Effector CD4-positive, alpha-beta T cell (primary cell): Measurements from ENCODE around the gene TEKT5. TPM values are rescaled to one million over a fixed set of nuclear protein-coding genes. Genes with fewer than 3 reads are reported as not detected.
A peak's percentile ranks its signal among the peaks of the same experiment; 100 is the strongest.
"Not testable (repeated sequence)": the region's sequence is repeated elsewhere in the genome, so short reads cannot be mapped to it uniquely, and the experiment has no call there.

Experiments
- DNase-seq: peaks from one replicate; pipeline ENCODE4 v3.0.0-alpha.2; 2020
- total RNA-seq: gene quantifications from one replicate; lab custom pipeline; 2026; lab: John Stamatoyannopoulos, UW

Gene TEKT5
- total RNA-seq: not detected

DNA sequence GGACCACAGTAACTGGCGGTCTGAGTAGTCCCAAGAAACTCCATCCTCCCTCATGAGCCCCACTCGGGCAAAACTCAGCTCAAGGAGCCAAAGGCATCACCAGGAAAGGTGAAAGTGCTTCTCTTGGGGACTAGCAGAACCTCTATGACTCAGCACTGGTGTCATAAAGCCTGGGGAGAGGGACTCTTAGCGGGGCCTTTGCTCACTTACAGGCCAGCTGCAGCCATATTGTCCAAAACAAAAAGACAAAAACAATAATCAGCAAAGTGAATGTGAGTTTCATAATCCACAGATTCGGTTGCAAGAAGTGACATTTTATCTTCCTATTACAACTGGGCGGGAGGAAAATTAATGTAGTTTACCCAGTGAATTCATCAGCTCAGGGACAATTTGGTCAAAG, at the start of gene TEKT5:
Gene TEKT5 (minus strand): TSS at position 101 of the 400 bp plus-strand sequence. CDS start 57 bp downstream, at position 44.
- no peak for DNase-seq

GRCh38 chr16:10743610-10744369, 49.1 kb upstream of the TEKT5 start, which contains the start of gene NUBP1:
Gene NUBP1 (plus strand): TSS chr16:10743842. CDS start chr16:10743864, 22 bp downstream.
- DNase-seq: peak; percentile 97

DNA sequence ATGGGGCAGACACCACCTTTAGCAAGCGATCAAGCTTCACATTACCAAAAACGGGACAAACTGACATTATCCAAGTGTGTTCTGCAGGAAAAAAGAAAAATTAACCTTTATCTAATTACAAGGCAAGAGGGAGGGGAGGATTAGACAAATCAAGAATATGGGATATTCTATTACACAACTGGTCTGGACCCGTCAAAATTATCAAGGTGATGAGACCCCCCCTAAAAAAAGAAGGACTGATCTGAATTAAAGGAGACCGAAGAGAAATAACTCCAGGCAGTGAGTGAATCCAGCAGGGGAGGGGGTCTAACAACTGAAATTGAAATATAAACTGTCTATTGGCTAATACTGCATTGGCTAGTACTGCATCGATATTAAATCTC, 48.5 kb upstream of the TEKT5 start:
- no peak for DNase-seq

- no peak for DNase-seq
These were observed 47.1 kb upstream of the TEKT5 start for GRCh38 chr16:10741844-10742243.

DNA sequence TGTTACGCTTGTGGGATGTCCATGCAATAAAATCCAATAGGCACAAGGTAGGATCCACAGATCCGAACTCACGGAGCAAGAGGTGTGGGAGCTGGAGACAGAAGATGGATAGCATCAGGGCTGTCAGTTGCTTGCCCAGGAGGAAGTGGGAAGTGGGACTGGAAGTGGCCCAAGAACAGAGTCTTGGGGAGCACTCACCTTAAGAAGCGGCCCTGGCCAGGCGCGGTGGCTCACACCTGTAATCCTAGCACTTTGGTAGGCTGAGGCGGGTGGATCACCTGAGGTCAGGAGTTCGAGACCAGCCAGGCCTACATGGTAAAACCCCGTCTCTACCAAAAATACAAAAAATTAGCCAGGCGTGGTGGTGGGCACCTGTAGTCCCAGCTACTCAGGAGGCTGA, 46.5 kb upstream of the TEKT5 start:
- not testable (repeated sequence) for DNase-seq

GRCh38 chr16:10740845-10741208, 46.1 kb upstream of the TEKT5 start:
- no peak for DNase-seq

DNA sequence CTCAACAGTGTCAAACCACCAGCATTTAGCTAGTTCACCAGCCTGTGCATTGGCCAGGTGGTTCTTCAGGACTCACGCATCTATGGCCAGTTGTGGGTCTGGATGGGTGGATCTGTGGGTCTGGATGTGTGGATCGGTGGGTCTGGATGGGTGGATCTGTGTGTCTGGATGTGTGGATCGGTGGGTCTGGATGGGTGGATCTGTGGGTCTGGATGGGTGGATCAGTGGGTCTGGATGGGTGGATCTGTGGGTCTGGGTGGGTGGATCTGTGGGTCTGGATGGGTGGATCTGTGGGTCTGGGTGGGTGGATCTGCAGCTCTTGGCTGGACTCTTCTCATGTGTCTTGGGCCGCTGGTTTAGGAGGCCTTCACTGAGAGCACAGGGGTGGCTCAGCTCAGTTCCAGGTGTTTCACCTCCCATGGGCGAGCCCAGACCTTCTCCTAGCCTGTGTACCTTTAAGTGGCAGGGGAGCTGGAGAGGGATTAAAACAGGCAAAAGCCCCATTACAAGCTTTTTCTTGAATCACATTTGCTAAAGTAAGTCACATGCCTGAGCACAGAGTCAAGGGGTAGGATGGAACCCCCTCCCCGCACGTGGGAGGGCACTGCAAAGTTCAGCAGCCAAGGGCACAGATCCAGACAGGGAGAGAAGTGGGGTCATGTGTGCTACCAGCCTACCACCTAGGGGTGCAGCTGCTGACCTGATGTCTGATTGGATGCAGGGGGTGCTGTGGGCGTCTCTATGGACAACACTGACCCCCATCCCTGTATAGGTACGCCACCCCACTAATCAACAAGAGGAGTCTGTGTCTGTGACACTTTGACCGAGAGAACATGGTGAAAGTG, 45.5 kb upstream of the TEKT5 start:
- DNase-seq: no peak

DNA sequence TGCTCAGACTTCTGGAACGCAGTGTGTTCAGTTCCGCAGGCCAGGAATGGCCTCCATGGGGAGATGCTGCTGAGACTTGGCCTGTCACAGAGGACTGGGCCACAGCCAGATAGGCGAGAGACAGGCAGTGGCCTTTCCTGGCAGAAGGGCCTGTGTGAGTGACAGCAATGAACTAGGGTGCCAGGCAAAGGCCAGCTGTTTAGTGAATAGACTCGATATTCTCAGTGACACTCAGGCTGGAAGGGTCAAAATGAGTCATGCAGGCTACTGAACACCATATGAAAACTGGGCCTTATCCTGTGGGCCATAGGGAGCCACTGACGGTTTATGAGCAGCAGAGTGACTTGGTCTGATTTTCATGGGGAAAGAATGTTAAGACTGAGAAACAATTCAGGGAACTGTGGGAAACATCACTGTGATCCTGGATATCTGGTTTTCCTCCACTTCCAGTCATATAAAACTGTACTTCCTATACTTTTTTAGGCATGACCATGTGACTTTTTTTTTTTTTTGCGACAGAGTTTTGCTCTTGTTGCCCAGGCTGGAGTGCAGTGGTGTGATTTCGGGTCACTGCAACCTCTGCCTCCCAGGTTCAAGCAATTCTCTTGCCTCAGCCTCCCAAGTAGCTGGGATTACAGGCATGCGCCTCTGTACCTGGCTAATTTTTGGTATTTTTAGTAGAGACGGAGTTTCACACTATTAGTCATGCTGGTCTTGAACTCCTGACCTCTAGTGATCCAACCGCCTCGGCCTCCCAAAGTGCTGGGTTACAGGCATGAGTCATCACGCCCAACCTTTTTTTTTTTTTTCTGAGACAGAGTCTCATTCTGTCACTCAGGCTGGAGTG, 43.7 kb upstream of the TEKT5 start:
- DNase-seq: no peak

DNA sequence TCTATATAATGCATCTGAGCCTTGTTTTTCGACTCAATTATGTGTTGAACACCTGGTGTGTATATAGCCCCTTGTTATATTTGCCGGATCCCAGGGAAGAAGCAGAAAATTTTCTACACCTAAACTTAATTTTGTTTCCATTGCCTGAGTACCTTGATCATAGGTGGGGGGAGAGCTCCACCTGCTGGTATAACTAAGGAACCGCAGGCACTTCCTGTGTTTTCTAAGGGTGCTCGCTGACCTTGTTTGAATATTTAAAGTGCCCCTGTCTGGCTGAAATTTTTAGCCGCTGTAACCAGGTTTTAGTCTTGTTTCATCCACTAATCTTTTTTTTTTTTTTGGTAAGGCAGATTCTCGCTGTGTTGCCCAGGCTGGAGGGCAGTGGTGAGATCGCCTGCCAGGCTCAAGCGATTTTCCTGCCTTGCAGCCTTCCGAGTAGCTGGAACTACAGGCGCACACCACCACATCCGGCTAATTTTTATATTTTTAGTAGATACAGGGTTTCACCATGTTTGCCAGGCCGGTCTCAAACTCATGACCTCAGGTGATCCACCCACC, 42.4 kb upstream of the TEKT5 start:
- DNase-seq: peak; percentile 60

DNA sequence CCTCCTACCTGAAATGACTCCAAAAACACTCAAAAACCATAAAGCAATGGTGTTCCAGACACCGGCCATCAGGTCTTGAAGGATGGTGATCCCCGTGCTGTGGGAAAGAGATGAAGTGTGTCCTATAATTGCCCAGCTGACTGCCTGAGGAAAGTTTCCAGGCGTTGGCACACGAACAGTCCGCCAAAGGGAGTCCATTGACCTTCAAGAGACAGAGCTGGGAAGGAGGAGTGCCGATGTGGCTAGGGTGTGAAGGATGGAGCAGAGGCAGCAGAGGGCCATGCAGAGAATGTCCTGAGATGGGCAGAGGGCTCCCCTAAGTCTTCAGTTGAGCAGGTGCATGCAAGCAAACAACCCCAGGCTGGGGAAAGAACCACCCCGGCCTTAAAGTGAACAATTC, 37.1 kb upstream of the TEKT5 start:
- no peak for DNase-seq

DNA sequence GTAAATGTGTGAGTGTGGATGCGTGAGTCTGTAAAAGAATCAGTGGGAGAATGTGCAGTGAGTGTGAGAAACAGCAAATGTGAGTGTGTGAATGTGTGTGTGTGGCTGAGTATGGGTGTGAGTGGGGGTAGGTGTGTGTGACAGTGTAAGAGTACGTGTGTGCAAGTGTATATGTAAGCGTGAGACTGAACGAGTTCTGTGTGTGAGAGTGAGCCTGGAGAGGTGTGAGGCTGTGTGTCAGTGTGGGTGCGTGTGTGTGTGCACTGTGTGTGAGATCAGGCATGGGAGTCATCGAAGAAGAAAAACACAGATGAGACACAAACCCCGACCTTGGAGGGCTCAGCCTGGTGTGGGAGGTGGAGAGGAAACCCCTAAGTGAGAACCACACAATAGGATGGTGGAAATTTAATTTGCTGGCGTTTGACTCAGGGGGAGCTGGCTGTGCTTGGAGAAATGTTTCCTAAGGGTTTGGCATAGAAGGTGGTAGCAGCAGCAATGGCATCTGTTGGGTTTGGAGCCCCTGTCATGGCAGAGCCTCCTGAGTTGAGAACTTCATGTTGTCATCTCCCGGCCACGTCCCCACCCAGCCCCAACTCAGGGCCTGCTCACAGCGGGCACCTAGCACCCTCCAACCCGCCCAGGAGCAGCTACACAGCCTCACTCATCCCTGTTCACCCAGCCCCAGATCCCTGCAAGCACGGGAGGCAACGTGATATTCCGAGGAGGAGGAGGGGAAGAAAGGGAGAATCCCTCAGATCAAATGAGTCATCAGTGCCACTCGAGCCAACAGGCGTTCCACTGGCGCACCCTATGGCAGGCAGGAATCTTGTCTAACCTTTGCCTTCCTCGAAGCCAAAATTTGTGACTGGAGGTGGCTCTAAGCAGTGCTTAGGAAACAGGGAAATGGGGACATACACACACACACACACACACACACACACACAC, 34.6 kb upstream of the TEKT5 start:
- no peak for DNase-seq

GRCh38 chr16:10728003-10728887, 33.5 kb upstream of the TEKT5 start:
- DNase-seq: no peak

GRCh38 chr16:10708969-10709368, 14.2 kb upstream of the TEKT5 start:
- DNase-seq: no peak

DNA sequence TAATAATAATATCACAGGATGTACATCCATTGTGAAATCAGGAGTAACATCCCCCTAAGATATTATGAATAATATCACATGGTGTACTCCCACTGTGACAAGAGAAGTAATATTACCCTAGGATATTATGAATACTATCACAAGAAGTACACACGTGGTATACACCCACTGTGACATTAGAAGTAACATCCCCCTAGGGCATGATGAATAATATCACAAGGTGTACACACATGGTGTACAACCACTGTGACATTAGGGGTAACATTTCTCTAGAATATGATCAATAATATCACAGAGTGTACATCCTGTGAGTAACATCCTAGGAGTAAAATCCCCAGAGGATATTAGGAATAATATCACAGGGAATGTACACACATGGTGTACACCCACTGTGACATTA, 5.0 kb upstream of the TEKT5 start:
- DNase-seq: no peak

GRCh38 chr16:10694306-10694705, 424 bp downstream of the TEKT5 start:
- no peak for DNase-seq

GRCh38 chr16:10693889-10694288, 841 bp downstream of the TEKT5 start:
- no peak for DNase-seq

DNA sequence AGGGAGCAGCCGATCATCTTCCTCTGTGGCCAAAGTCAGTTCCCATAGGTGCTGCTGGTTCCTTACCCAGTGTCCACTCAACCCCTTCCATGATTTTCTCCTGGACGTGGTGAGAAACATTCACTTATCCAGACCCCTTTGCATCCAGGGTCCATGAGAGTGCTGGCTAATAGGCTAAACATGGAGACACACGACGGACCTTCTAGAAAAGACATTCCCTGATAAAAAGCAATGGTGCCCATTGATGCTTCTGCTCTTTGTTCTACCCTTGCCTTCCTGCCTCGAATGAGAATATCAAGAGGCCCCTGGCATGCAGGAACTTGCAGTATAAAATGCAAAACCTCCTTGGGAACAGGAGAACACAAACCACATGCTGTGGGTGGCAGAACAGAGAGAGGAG, 2.3 kb downstream of the TEKT5 start:
- DNase-seq: no peak

- no peak for DNase-seq
These were observed 6.0 kb downstream of the TEKT5 start for GRCh38 chr16:10688726-10689125.

GRCh38 chr16:10688291-10688690, 6.4 kb downstream of the TEKT5 start:
- DNase-seq: no peak

DNA sequence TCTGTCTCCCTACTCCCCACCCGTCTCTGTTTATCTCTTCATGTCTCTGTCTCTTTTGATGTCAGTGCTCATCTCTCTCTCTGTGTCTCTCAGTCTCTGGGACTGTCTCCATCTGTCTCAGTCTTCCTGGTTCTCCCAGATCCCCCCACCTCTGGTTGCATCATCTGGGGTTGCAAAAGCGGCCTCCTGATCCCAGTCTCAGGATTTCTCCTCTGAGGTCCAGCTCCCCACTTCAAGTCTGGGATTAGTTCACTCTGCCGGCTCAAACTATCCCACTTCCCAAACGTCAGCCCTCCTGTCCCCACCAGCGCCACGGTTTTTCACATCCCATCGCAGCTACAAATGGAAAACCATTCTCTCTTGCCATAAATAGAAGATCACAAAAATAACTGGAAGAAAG, 9.0 kb downstream of the TEKT5 start:
- DNase-seq: no peak
